NCI-H1105 (cell line): Measurements from ENCODE around the gene VENTX.
"Not testable (repeated sequence)": the region's sequence is repeated elsewhere in the genome, so short reads cannot be mapped to it uniquely, and the experiment has no call there.

Experiments
- DNase-seq: peaks from one replicate; lab custom pipeline; 2025; lab: John Stamatoyannopoulos, UW

VENTX gene

GRCh38 chr10:133254421-133255120, 16.9 kb downstream of the VENTX start:
- DNase-seq, result no peak

GRCh38 chr10:133255323-133255722, 17.7 kb downstream of the VENTX start:
- no peak for DNase-seq

GRCh38 chr10:133257489-133258065, 19.9 kb downstream of the VENTX start:
- DNase-seq, result no peak

GRCh38 chr10:133258066-133258817, 20.6 kb downstream of the VENTX start:
- DNase-seq, result no peak

DNA sequence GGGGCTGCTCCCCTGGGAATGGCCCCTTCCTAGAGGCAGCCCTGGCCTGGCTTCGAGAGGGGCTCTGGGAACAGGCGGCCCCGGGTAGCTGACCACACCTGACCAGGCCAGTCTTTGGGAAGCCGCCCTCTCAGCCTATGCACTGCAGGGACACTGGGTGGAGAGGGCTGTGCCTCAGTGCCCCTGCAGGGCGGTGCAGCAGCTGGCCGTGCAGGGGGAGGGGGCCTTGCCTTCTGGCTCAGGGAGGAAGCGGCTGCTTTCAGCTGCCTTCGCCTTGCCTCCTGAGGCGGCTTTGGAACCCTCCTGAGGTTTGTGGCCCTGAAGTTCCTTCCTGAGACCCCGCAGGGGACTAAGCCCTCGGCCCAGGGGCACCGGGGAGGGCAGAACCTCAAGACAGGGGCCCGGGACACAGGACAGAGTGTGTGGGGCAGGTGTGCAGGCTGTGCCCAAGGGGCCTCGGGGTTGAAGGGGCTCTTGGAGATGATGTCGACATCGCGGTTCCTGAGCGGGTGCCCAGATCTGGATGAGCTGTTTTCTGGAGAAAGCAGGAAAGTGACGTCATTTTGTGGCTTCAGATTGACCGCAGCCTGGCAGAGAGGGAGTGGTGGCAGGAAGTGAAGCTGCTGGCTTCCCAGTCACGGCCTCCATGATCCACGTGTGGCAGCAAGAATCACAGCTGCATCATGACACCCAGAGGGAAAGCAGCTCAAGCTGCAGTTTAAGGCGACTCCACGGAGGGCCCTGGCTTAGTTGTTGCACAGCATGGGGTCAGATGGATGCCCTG, 21.4 kb downstream of the VENTX start:
- DNase-seq, result no peak

GRCh38 chr10:133259602-133259989, 21.9 kb downstream of the VENTX start:
- DNase-seq, result no peak

- DNase-seq, result peak; percentile 23
Measured at GRCh38 chr10:133260895-133261725, 23.5 kb downstream of the VENTX start.

DNA sequence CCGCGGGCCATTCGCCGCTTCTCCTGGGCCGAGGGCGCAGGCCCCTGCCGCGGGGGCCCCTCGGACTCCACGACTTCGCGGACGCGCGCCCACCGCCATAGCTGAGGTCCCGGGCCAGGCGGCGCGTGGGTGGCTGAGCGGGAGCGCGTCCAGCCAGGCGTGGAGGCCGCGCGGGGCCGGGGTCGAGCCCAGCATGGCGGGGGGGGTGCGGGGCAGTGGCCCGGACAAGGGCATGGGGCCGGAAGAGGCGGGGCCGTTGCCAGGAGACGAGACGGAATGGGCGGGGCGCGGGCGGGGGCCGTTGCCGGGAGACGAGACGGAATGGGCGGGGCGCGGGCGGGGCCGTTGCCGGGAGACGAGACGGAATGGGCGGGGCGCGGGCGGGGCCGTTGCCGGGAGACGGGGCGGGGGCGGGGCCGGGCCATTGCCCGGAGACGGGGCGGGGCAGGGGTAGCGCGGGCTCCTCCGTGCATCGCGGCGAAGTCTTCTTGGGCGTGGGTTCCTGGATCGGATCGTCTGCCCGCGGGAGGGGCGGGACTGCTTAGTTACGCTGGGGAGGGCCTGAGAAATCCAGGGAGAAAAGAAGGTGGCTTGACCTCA, 24.2 kb downstream of the VENTX start:
- peak; percentile 31 for DNase-seq

DNA sequence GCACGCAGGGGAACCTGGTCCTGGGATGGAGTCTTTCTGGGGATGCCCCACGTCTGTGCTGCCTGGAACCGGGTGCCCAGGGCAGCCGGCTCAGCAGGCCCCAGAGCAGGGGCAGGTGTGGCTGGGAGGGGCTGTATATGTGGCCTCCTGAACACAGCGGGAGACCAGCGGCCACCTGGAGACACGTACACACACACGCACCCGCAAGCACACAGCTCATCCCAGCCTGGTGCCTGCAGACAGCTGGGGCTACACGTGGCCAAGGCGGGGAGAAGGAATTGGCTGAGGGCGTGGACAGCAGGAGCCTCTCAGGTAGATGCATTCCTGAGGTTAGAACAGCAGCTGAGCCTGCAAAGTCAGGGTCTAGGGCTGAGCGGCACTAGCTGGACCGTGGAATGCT, 25.0 kb downstream of the VENTX start:
- no peak for DNase-seq

GRCh38 chr10:133263674-133264073, 26.0 kb downstream of the VENTX start:
- no peak for DNase-seq

DNA sequence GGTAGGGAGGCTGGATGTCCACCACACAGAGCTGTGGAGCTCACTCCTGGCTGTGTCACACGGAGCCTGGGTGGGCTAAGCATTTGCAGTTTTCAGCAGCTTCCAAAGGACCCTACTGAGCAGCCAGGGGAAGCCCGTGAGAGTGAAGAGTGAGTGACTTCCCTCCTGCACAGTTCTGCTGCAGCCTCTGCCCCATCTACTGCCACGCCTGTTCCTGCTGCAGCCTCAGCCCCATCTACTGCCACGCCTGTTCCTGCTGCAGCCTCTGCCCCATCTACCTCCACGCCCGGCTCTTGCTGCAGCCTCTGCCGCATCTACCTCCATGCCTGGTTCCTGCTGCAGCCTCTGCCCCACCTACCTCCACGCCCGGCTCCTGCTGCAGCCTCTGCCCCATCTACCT, 26.8 kb downstream of the VENTX start:
- DNase-seq, result no peak

GRCh38 chr10:133265052-133265451, 27.4 kb downstream of the VENTX start:
- DNase-seq, result not testable (repeated sequence)

GRCh38 chr10:133266056-133266795, 28.6 kb downstream of the VENTX start:
- DNase-seq, result no peak

- DNase-seq, result no peak
Measured at GRCh38 chr10:133267293-133267692, 29.6 kb downstream of the VENTX start.

GRCh38 chr10:133267829-133268228, 30.2 kb downstream of the VENTX start:
- DNase-seq, result no peak

DNA sequence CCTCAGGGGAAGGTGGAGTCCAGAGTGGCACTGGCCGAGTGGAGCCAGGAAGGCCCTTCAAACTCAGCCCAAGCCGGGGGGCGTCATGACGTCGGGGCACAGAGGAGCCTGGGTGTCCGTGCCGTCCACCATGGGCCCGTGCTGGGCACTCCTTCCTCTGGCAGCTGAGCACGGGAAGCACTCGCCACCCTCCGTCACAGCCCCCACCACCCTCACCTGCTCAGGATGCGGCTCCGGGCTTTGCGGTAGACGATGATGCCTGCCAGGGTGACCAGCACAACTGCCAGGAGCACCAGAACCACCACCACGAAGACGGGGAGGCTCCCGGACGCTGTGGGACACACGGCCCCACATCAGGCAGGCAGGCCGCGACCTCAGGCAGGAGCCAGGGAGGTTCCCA, 30.9 kb downstream of the VENTX start:
- no peak for DNase-seq

- no peak for DNase-seq
Measured at GRCh38 chr10:133269367-133269766, 31.7 kb downstream of the VENTX start.

DNA sequence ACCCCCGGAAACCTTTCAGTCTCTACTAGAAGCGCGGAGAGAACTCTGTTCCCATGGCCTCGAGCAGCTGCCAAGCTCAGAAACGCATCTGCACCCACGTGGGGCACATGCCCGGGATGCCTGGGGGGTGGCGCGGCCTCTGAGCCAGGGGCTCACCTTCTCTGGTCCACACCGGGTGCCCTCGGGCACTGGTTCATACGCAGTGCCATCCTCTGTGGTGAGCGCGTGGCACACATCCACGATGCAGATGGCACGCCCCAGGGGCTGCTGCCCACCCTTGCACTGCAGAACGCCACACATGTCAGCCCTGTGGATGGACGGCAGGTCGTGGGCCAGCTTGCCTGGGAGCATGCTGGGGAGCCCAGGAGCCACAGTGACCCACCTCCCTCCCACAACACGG, 32.5 kb downstream of the VENTX start:
- DNase-seq, result no peak

DNA sequence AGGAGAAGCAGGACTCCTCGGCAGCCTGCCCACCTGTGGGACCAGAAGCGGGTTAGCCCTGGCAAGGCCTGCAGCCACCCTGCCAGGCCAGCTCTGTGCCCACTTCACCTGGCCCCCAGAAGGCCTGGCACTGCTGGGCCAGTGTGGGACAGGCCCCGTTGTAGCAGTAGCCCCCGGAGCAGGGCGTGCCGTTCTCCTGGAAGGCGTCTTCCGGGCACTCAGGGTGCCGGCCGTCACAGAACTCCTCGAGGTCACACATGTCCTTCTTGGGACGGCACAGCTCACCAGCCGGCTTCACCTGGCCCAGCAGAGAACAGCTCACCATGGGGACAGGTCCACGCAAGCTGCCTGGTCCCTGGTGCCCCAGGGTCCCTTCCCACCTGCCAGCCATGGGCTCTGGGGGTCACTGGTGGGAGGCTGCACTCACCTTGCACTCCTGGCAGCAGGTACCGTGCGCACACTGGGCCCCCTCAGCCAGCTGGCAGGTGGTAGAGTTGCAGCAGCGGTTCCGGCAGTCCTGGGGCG, 33.2 kb downstream of the VENTX start:
- no peak for DNase-seq
